ENCODE results near the gene TBXAS1.

DNA sequence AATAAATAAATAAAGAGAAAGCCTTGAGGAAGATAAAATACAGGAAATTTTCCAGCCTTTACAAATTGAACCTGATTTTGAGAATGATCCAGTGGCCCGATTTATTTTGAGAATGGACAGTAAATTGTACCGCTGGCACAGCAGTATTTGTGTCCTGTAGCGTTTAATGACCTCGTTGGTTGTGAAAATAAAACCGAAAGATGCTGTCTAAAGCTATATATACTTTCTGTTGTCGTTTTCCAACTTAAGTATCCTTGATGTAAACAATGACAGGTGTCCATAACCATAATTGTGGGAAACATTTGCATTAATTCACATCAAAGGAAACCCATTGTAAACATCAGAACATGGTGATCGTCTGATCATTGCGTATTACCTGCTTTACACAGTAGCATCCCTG is 38.8 kb downstream of the TBXAS1 start:
- TF ChIP-seq POLR2A (IDR thresholded peaks at IDR 0.05; ENCODE audit: low read length): no peak
- TF ChIP-seq GATA1 (IDR thresholded peaks at IDR 0.05; ENCODE audit: low read depth, low read length): no peak

Data from erythroblast (primary cell).